H9 (cell line): ENCODE data around the gene SH3PXD2B. TPM values are rescaled to one million over a fixed set of nuclear protein-coding genes. Genes with fewer than 3 reads are reported as not detected.

Source experiments
- DNase-seq: peaks from one replicate; pipeline ENCODE4 v3.0.0-alpha.2; 2017
- H2AFZ ChIP-seq: one replicate; pipeline ENCODE4 v1.6.1; 2013; ENCODE audit warnings: mild to moderate bottlenecking, low read length, control low read depth, moderate library complexity
- H2AK5ac ChIP-seq: 2 replicates; pipeline ENCODE4 v1.6.1; 2013; ENCODE audit warnings: low read length, control low read depth, mixed read lengths; ENCODE audit not compliant: insufficient read length
- H2BK120ac ChIP-seq: one replicate; pipeline ENCODE4 v1.6.1; 2013; ENCODE audit warnings: low read depth, mild to moderate bottlenecking, low read length, control low read depth, inconsistent platforms; ENCODE audit not compliant: poor library complexity, severe bottlenecking
- H2BK12ac ChIP-seq: 2 replicates; pipeline ENCODE4 v1.6.1; 2013; ENCODE audit warnings: low read length, control low read depth, mixed read lengths, low read depth; ENCODE audit not compliant: insufficient read length
- H2BK15ac ChIP-seq: 2 replicates; pipeline ENCODE4 v1.6.1; 2013; ENCODE audit warnings: low read depth, low read length, control low read depth
- H2BK20ac ChIP-seq: one replicate; pipeline ENCODE4 v1.6.1; 2013; ENCODE audit warnings: low read depth, mild to moderate bottlenecking, low read length, control low read depth, inconsistent platforms; ENCODE audit not compliant: poor library complexity, severe bottlenecking
- H2BK5ac ChIP-seq: 2 replicates; pipeline ENCODE4 v1.6.1; 2013; ENCODE audit warnings: low read length, control low read depth, mixed read lengths; ENCODE audit not compliant: insufficient read length
- H3K14ac ChIP-seq: 2 replicates; pipeline ENCODE4 v1.6.1; 2013; ENCODE audit warnings: low read length, control low read depth; ENCODE audit not compliant: insufficient read depth
- H3K18ac ChIP-seq: 2 replicates; pipeline ENCODE4 v1.6.1; 2013; ENCODE audit warnings: low read depth, mild to moderate bottlenecking, mixed read lengths, low read length, control low read depth; ENCODE audit not compliant: insufficient read length
- H3K23ac ChIP-seq: 2 replicates; pipeline ENCODE4 v1.6.1; 2013; ENCODE audit warnings: low read length, control low read depth, mixed read lengths, low read depth; ENCODE audit not compliant: insufficient read length
- H3K23me2 ChIP-seq: 2 replicates; pipeline ENCODE4 v1.6.1; 2013; ENCODE audit warnings: low read depth, mild to moderate bottlenecking, mixed read lengths, low read length, control low read depth; ENCODE audit not compliant: insufficient read length, poor library complexity, severe bottlenecking
- H3K27ac ChIP-seq: 2 replicates; pipeline ENCODE4 v1.5.1; 2013; ENCODE audit warnings: low read length, control low read depth, mixed read lengths, low read depth; ENCODE audit not compliant: insufficient read length
- H3K27me3 ChIP-seq: 2 replicates; pipeline ENCODE4 v1.6.1; 2013; ENCODE audit warnings: low read length, control low read depth, inconsistent platforms; ENCODE audit not compliant: insufficient read depth
- H3K4ac ChIP-seq: 2 replicates; pipeline ENCODE4 v1.6.1; 2013; ENCODE audit warnings: low read depth, mild to moderate bottlenecking, control low read depth, inconsistent platforms, low read length, moderate library complexity
- H3K4me1 ChIP-seq: 2 replicates; pipeline ENCODE4 v1.6.1; 2013; ENCODE audit warnings: low read length, control low read depth, inconsistent platforms; ENCODE audit not compliant: insufficient read depth
- H3K4me2 ChIP-seq: 2 replicates; pipeline ENCODE4 v1.6.1; 2013; ENCODE audit warnings: low read length, control low read depth, mixed read lengths; ENCODE audit not compliant: insufficient read length, insufficient read depth
- H3K56ac ChIP-seq: 2 replicates; pipeline ENCODE4 v1.6.1; 2013; ENCODE audit warnings: low read depth, mild to moderate bottlenecking, mixed read lengths, low read length, control low read depth; ENCODE audit not compliant: insufficient read length
- H3K79me1 ChIP-seq: 2 replicates; pipeline ENCODE4 v1.6.1; 2013; ENCODE audit warnings: low read depth, mild to moderate bottlenecking, moderate library complexity, low read length, control low read depth, inconsistent platforms; ENCODE audit not compliant: insufficient read depth, poor library complexity, severe bottlenecking
- H3K79me2 ChIP-seq: 2 replicates; pipeline ENCODE4 v1.6.1; 2013; ENCODE audit warnings: low read length, control low read depth, inconsistent platforms; ENCODE audit not compliant: insufficient read depth
- H3K9ac ChIP-seq: 2 replicates; pipeline ENCODE4 v1.6.1; 2013; ENCODE audit warnings: low read length, control low read depth, mixed read lengths; ENCODE audit not compliant: insufficient read length; ENCODE audit errors: extremely low read depth
- H3K9me3 ChIP-seq: one replicate; pipeline ENCODE4 v1.6.1; 2013; ENCODE audit warnings: low read depth, low read length, inconsistent platforms; ENCODE audit not compliant: control insufficient read depth
- H3T11ph ChIP-seq: one replicate; pipeline ENCODE4 v1.6.1; 2013; ENCODE audit warnings: mild to moderate bottlenecking, low read length, control low read depth, inconsistent platforms
- H4K20me1 ChIP-seq: one replicate; pipeline ENCODE4 v1.6.1; 2013; ENCODE audit not compliant: control insufficient read depth, insufficient read length, insufficient read depth
- H4K5ac ChIP-seq: 2 replicates; pipeline ENCODE4 v1.6.1; 2013; ENCODE audit warnings: low read depth, mild to moderate bottlenecking, mixed read lengths, low read length, control low read depth; ENCODE audit not compliant: insufficient read length
- H4K8ac ChIP-seq: replicated peaks from 2 replicates; pipeline ENCODE4 v1.6.1; 2013; ENCODE audit warnings: low read length, control low read depth, mixed read lengths, low read depth; ENCODE audit not compliant: insufficient read length
- H4K91ac ChIP-seq: 2 replicates; pipeline ENCODE4 v1.6.1; 2013; ENCODE audit warnings: low read depth, mild to moderate bottlenecking, moderate library complexity, mixed read lengths, low read length, control low read depth; ENCODE audit not compliant: insufficient read length
- H3K27ac Mint-ChIP-seq, 3 experiments: 2 replicates in 2 of 3; 3 replicates in 1 of 3; pipeline ENCODE4 v1.8.0; 2020 to 2021; ENCODE audit warnings: mixed read lengths in 3 of 3, mild to moderate bottlenecking in 1 of 3, moderate library complexity in 1 of 3
- H3K27me3 Mint-ChIP-seq: 2 replicates; pipeline ENCODE4 v1.8.0; 2021; ENCODE audit warnings: low read depth, mild to moderate bottlenecking, moderate library complexity, mixed read lengths
- H3K36me3 Mint-ChIP-seq, 3 experiments: 2 replicates in 2 of 3; 3 replicates in 1 of 3; pipeline ENCODE4 v1.8.0; 2020 to 2021; ENCODE audit warnings: low read depth in 3 of 3, mixed read lengths in 3 of 3; ENCODE audit not compliant: insufficient read depth in 1 of 3
- H3K4me1 Mint-ChIP-seq, 2 experiments: 2 replicates each; pipeline ENCODE4 v1.8.0; 2020; ENCODE audit warnings: mixed read lengths in 2 of 2
- H3K4me3 Mint-ChIP-seq, 2 experiments: 2 replicates in 1 of 2; 3 replicates in 1 of 2; pipeline ENCODE4 v1.8.0; 2020 to 2021; ENCODE audit warnings: mild to moderate bottlenecking in 2 of 2, mixed read lengths in 2 of 2, moderate library complexity in 1 of 2
- H3K9me3 Mint-ChIP-seq, 2 experiments: 2 replicates in 1 of 2; 3 replicates in 1 of 2; pipeline ENCODE4 v1.8.0; 2020; ENCODE audit warnings: mild to moderate bottlenecking in 2 of 2, mixed read lengths in 2 of 2, moderate library complexity in 1 of 2
- CTCF ChIP-seq: fragments of 200-600 bp; sonication (generic); conservative IDR thresholded peaks from 3 replicates; pipeline ENCODE4 v1.8.0; 2021; ENCODE audit warnings: antibody characterized with exemption, mild to moderate bottlenecking
- WGBS: extraction: QIAGEN DNeasy Blood & Tissue Kit; methylation state at CpG from one replicate; pipeline ENCODE4 v1.1.7; 2013; ENCODE audit warnings: missing lambda C conversion rate, low lambda C conversion rate, mixed read lengths; ENCODE audit not compliant: insufficient read length; ENCODE audit errors: extremely low coverage; 5-methylcytosine and 5-hydroxymethylcytosine counted together
- total RNA-seq: library from RNA; stranded (reverse); gene quantifications from 2 replicates; pipeline ENCODE4 v1.2.1, GENCODE V29; 2021

The SH3PXD2B gene
- total RNA-seq, 1 experiment from 2014 or later = 49.0 TPM

GRCh38 chr5:172424808-172425207 lies 29.5 kb downstream of the SH3PXD2B start:
- H3K4me3 Mint-ChIP-seq = no peak overlapping the region
- H3K9me3 ChIP-seq = no peaks in the 10 kb centered on the region
- H2BK5ac ChIP-seq = no peak overlapping the region
- TF ChIP-seq CTCF = no peak
- H3K14ac ChIP-seq = no peak overlapping the region
- no peak overlapping the region; a peak in 1 of 7 replicates for H3K27ac Mint-ChIP-seq
- no peak overlapping the region for H3K18ac ChIP-seq
- H2AK5ac ChIP-seq = no peak overlapping the region
- no peak overlapping the region for H2BK120ac ChIP-seq
- no peak overlapping the region for H3T11ph ChIP-seq
- no peak overlapping the region for H4K8ac ChIP-seq
- H3K4me2 ChIP-seq = no peak overlapping the region
- no peak overlapping the region for H4K5ac ChIP-seq
- H3K4me1 ChIP-seq = no peaks in the 10 kb centered on the region
- DNase-seq = no peak
- no peak overlapping the region for H2BK15ac ChIP-seq
- peaks cover 5% of the 10 kb centered on the region; the same call in 1 of the 2 replicates for H3K79me2 ChIP-seq
- H3K9me3 Mint-ChIP-seq = no peaks in the 10 kb centered on the region; a peak in 1 of 5 replicates
- H3K56ac ChIP-seq = no peak overlapping the region
- H3K27ac ChIP-seq = no peak overlapping the region
- H3K27me3 Mint-ChIP-seq = no peaks in the 10 kb centered on the region
- no peak overlapping the region for H3K23ac ChIP-seq
- no CpG with 5 or more reads among the region's 6 CpGs for WGBS
- peaks cover 21 to 42% (median 33%) of the 10 kb centered on the region in 3 experiments for H3K36me3 Mint-ChIP-seq
- peaks cover 7% of the 10 kb centered on the region for H3K79me1 ChIP-seq
- no peaks in the 10 kb centered on the region for H3K27me3 ChIP-seq
- H4K20me1 ChIP-seq = peaks cover 2% of the 10 kb centered on the region
- H2BK20ac ChIP-seq = no peak overlapping the region
- H2BK12ac ChIP-seq = no peak overlapping the region
- H2AFZ ChIP-seq = no peak overlapping the region
- peaks cover 12 to 18% of the 10 kb centered on the region in 2 experiments for H3K4me1 Mint-ChIP-seq
- no peaks in the 10 kb centered on the region for H3K23me2 ChIP-seq
- H4K91ac ChIP-seq = no peak overlapping the region
- H3K4ac ChIP-seq = no peak overlapping the region
- no peak overlapping the region for H3K9ac ChIP-seq
